ENCODE measurements around the gene TIGD6. TPM values are rescaled to one million over a fixed set of nuclear protein-coding genes. Genes with fewer than 3 reads are reported as not detected.

TIGD6 gene
- total RNA-seq, 1 donor from 2014 or later = 5.8 TPM

- Histone ChIP-seq H3K36me3 (ENCODE audit: control insufficient read depth, insufficient read depth, low read length) (no peaks in the 10 kb centered on the region), H3K4me3 (ENCODE audit: low read depth, low read length) (peak within 1 kb of the TSS; percentile 65), H3K27me3 (ENCODE audit: control insufficient read depth, insufficient read depth, low read length) (no peaks in the 10 kb centered on the region)
- FAIRE-seq (no peak), DNase-seq (ENCODE audit: low read depth) (peak; percentile 90)
- TF ChIP-seq CTCF (IDR thresholded peaks at IDR 0.05; ENCODE audit: insufficient read depth, low read length, severe bottlenecking) = no peak
Observed at GRCh38 chr5:149960272-149961185, 39.9 kb downstream of the TIGD6 start, which contains the start of gene SLC26A2. Gene SLC26A2, plus strand, starts transcription at chr5:149960758. Its CDS starts 16,895 bp downstream, at chr5:149977653.

GRCh38 chr5:149959406-149960236 lies 40.8 kb downstream of the TIGD6 start:
- H3K36me3 ChIP-seq (ENCODE audit: control insufficient read depth, insufficient read depth, low read length) = no peaks in the 10 kb centered on the region
- peak overlapping the region; percentile 65 for H3K4me3 ChIP-seq (ENCODE audit: low read depth, low read length)
- no peak for FAIRE-seq
- peak; percentile 85 for DNase-seq (ENCODE audit: low read depth)
- TF ChIP-seq CTCF (IDR thresholded peaks at IDR 0.05; ENCODE audit: insufficient read depth, low read length, severe bottlenecking) = peak; percentile 58
- H3K27me3 ChIP-seq (ENCODE audit: control insufficient read depth, insufficient read depth, low read length) = no peaks in the 10 kb centered on the region

- FAIRE-seq = no peak
- Histone ChIP-seq H3K36me3 (ENCODE audit: control insufficient read depth, insufficient read depth, low read length) (no peaks in the 10 kb centered on the region), H3K27me3 (ENCODE audit: control insufficient read depth, insufficient read depth, low read length) (no peaks in the 10 kb centered on the region), H3K4me3 (ENCODE audit: low read depth, low read length) (no peak overlapping the region)
- DNase-seq (ENCODE audit: low read depth) = no peak
- TF ChIP-seq CTCF (IDR thresholded peaks at IDR 0.05; ENCODE audit: insufficient read depth, low read length, severe bottlenecking) = no peak
Observed at GRCh38 chr5:149957855-149958254, 42.6 kb downstream of the TIGD6 start.

- Histone ChIP-seq H3K27me3 (ENCODE audit: control insufficient read depth, insufficient read depth, low read length) (no peaks in the 10 kb centered on the region), H3K36me3 (ENCODE audit: control insufficient read depth, insufficient read depth, low read length) (no peaks in the 10 kb centered on the region), H3K4me3 (ENCODE audit: low read depth, low read length) (no peak overlapping the region)
- DNase-seq (ENCODE audit: low read depth) (no peak), FAIRE-seq (no peak)
- no peak for TF ChIP-seq CTCF (IDR thresholded peaks at IDR 0.05; ENCODE audit: insufficient read depth, low read length, severe bottlenecking)
Observed at GRCh38 chr5:149956685-149957084, 43.8 kb downstream of the TIGD6 start.

GRCh38 chr5:149954798-149955197 lies 45.7 kb downstream of the TIGD6 start:
- Histone ChIP-seq H3K4me3 (ENCODE audit: low read depth, low read length) (no peak overlapping the region), H3K27me3 (ENCODE audit: control insufficient read depth, insufficient read depth, low read length) (no peaks in the 10 kb centered on the region), H3K36me3 (ENCODE audit: control insufficient read depth, insufficient read depth, low read length) (no peaks in the 10 kb centered on the region)
- no peak for DNase-seq (ENCODE audit: low read depth)
- no peak for FAIRE-seq
- TF ChIP-seq CTCF (IDR thresholded peaks at IDR 0.05; ENCODE audit: insufficient read depth, low read length, severe bottlenecking) = no peak

All from bronchial epithelial cell (primary cell).